Adrenal gland (tissue), 12 donors: Measurements from ENCODE around the gene ADIPOQ. TPM values are rescaled to one million over a fixed set of nuclear protein-coding genes. Genes with fewer than 3 reads are reported as not detected.

Source experiments
- DNase-seq, 7 donors: peaks; one replicate each; pipeline ENCODE4 v3.0.0-alpha.2; 2019 to 2020
- H3K27ac ChIP-seq, 5 donors: fragments of 200-600 bp; sonication (generic) in 4 of 5; 1 replicate in 3 of 5; 2 replicates in 2 of 5; pipeline versions ENCODE4 v1.5.1 to v1.8.0; 2016 to 2020; ENCODE audit warnings: mild to moderate bottlenecking in 1 of 5
- H3K27me3 ChIP-seq: fragments of 200-600 bp; 2 replicates; pipeline ENCODE4 v1.8.0; 2021
- H3K36me3 ChIP-seq, 2 donors: fragments of 200-600 bp; replicated peaks in 1 of 2; 1 replicate in 1 of 2; 2 replicates in 1 of 2; pipeline versions ENCODE4 v1.5.1 to v1.8.0; 2018 to 2022
- H3K4me1 ChIP-seq, 2 donors: fragments of 200-600 bp; replicated peaks in 1 of 2; 1 replicate in 1 of 2; 2 replicates in 1 of 2; pipeline versions ENCODE4 v1.5.1 to v1.8.0; 2018 to 2021
- H3K4me3 ChIP-seq, 4 donors: fragments of 200-600 bp; sonication (generic) in 3 of 4; one replicate each; pipeline ENCODE4 v1.5.1; 2016 to 2018
- H3K9me3 ChIP-seq, 3 donors: fragments of 200-600 bp; sonication (generic) in 1 of 3; replicated peaks in 1 of 3; 1 replicate in 2 of 3; 2 replicates in 1 of 3; pipeline versions ENCODE4 v1.5.1 to v1.8.0; 2016 to 2021
- CTCF ChIP-seq, 6 experiments: fragments of 450-650 bp in 4 of 6; fragments of 200-600 bp in 2 of 6; sonication (generic) in 1 of 6; IDR thresholded peaks; 1 replicate in 5 of 6; 2 replicates in 1 of 6; pipeline versions ENCODE4 v1.5.1 to v1.8.0; 2016 to 2021; ENCODE audit warnings: antibody characterized with exemption in 6 of 6, mild to moderate bottlenecking in 2 of 6, moderate library complexity in 1 of 6
- POLR2A ChIP-seq, 2 donors: fragments of 450-650 bp; IDR thresholded peaks; one replicate each; pipeline ENCODE4 v1.6.1; 2017; ENCODE audit warnings: antibody characterized with exemption in 2 of 2, mild to moderate bottlenecking in 2 of 2, moderate library complexity in 1 of 2
- WGBS, 4 donors: extraction: QIAGEN DNeasy Blood & Tissue Kit in 2 of 4; methylation state at CpG; one replicate each; pipeline versions ENCODE4 v1.1.5 to v1.1.7; 2013 to 2017; 5-methylcytosine and 5-hydroxymethylcytosine counted together
- intact Hi-C, 2 donors: fragments of 100-400 bp; cut with DNase I; formaldehyde crosslinking; loops; one replicate each; pipeline versions ENCODE4 v1.14.1 to v1.15.0; 2022 to 2023
- polyA plus RNA-seq, 3 donors: library from polyadenylated mRNA; stranded (reverse); fragments of 200-250 nt in 2 of 3; fragments of 350-450 nt in 1 of 3; fragmentation: Illumina TruSeq in 1 of 3; extraction: RNeasy Lipid Tissue Mini Kit (QIAGEN cat#74804) in 1 of 3; gene quantifications; one replicate each; pipeline ENCODE4 v1.2.3, GENCODE V29; 2013 to 2014
- total RNA-seq, 9 donors: library from RNA; depleted of rRNA in 4 of 9; stranded (reverse); fragments of >200 nt in 4 of 9; fragments of 120-200 nt in 1 of 9; fragmentation: NEBNext Ultra II Directional in 1 of 9; extraction: Animal tissue kit (Norgen Biotek cat#: 25700) in 1 of 9; gene quantifications; one replicate each; pipeline versions ENCODE4 v1.1.0 to v1.2.4, GENCODE V29; 2013 to 2023
- donor health status: healthy with polysubstance abuse.
- donor health status: Bipolar disorder and iron deficiency.
- donor health status: DM: yes; HTN: yes; CAD: no.
- donor health status: DM: no; HTN: no; CAD: no.
- donor health status: DM: no; HTN: no; CAD: no.
- donor health status: DM: yes; HTN: yes; CAD: no.

ADIPOQ gene
- total and polyA plus RNA-seq, 12 donors: 0.18 to 18.0 (median 1.3) TPM; not detected in 1

- 83 to 89% (median 84%) methylated on average over 4 of the region's 4 CpGs for WGBS, 4 donors
- intact Hi-C loops: no loop called here
- Histone ChIP-seq H3K27ac (no peak overlapping the region), H3K36me3 (no peaks in the 10 kb centered on the region), H3K9me3 (no peaks in the 10 kb centered on the region), H3K4me3 (no peak overlapping the region), H3K27me3 (no peaks in the 10 kb centered on the region), H3K4me1 (no peaks in the 10 kb centered on the region)
- no peak for DNase-seq
- TF ChIP-seq POLR2A (IDR thresholded peaks at IDR 0.05): no peak
- TF ChIP-seq CTCF (IDR thresholded peaks at IDR 0.05): no peak
Measured at GRCh38 chr3:186814100-186814499, 28.4 kb upstream of the ADIPOQ start.

GRCh38 chr3:186815435-186815834, 27.1 kb upstream of the ADIPOQ start:
- H3K27me3 ChIP-seq: no peaks in the 10 kb centered on the region
- WGBS, 4 donors: 82 to 94% (median 84%) methylated on average over 1 of the region's 1 CpG
- no peaks in the 10 kb centered on the region for H3K36me3 ChIP-seq
- no peaks in the 10 kb centered on the region for H3K9me3 ChIP-seq
- no peak for DNase-seq
- intact Hi-C loops: loop anchor here in 1 of 2 donors (5.0 kb wide), 1 partner anchor 198 kb away; no protein-coding TSS in a partner anchor
- TF ChIP-seq CTCF (IDR thresholded peaks at IDR 0.05) (no peak), POLR2A (IDR thresholded peaks at IDR 0.05) (no peak)
- H3K4me3 ChIP-seq: no peak overlapping the region
- no peak overlapping the region for H3K27ac ChIP-seq
- no peaks in the 10 kb centered on the region for H3K4me1 ChIP-seq

- Histone ChIP-seq H3K4me1 (no peaks in the 10 kb centered on the region), H3K27ac (no peak overlapping the region), H3K4me3 (no peak overlapping the region), H3K27me3 (no peaks in the 10 kb centered on the region), H3K36me3 (no peaks in the 10 kb centered on the region), H3K9me3 (no peaks in the 10 kb centered on the region)
- WGBS, 4 donors: 89 to 96% (median 95%) methylated on average over 5 of the region's 5 CpGs
- no peak for DNase-seq
- intact Hi-C loops: loop anchor here in 1 of 2 donors (5.0 kb wide), 1 partner anchor 201 kb away; no protein-coding TSS in a partner anchor
- TF ChIP-seq POLR2A (IDR thresholded peaks at IDR 0.05) (no peak), CTCF (IDR thresholded peaks at IDR 0.05) (no peak)
Measured at GRCh38 chr3:186818516-186818915, 24.0 kb upstream of the ADIPOQ start.

- 74 to 95% (median 86%) methylated on average over 1 of the region's 1 CpG for WGBS, 4 donors
Measured at GRCh38 chr3:186818956-186819355, 23.6 kb upstream of the ADIPOQ start.

More at GRCh38 chr3:186818956-186819355, 23.6 kb upstream of the ADIPOQ start:
- Histone ChIP-seq H3K27me3 (no peaks in the 10 kb centered on the region), H3K36me3 (no peaks in the 10 kb centered on the region), H3K9me3 (no peaks in the 10 kb centered on the region), H3K27ac (no peak overlapping the region), H3K4me3 (no peak overlapping the region), H3K4me1 (no peaks in the 10 kb centered on the region)
- intact Hi-C loops: loop anchor here in 1 of 2 donors (5.0 kb wide), 1 partner anchor 202 kb away; no protein-coding TSS in a partner anchor
- DNase-seq: no peak
- TF ChIP-seq POLR2A (IDR thresholded peaks at IDR 0.05) (no peak), CTCF (IDR thresholded peaks at IDR 0.05) (no peak)
